ENCODE results near the gene TXNL4A. TPM values are rescaled to one million over a fixed set of nuclear protein-coding genes. Genes with fewer than 3 reads are reported as not detected.
A peak's percentile ranks its signal among the peaks of the same experiment; 100 is the strongest.

The TXNL4A gene
- total RNA-seq, 1 experiment from 2014 or later = 178 TPM

- Histone ChIP-seq H2AFZ (ENCODE audit: low read depth, low read length, poor library complexity, severe bottlenecking) (no peak overlapping the region), H3K4me1 (ENCODE audit: control insufficient read depth in 1 of 2, insufficient read depth in 2 of 2, low read length in 2 of 2) (peaks cover 42 to 73% of the 10 kb centered on the region in 2 experiments), H3K4me3 (replicated peaks in 1 of 2; ENCODE audit: low read depth in 1 of 2, low read length in 2 of 2) (peak overlapping the region; percentile 76 to 83), H3K4me2 (ENCODE audit: low read length) (peak overlapping the region; percentile 86), H3K27me3 (ENCODE audit: insufficient read depth, low read length) (no peaks in the 10 kb centered on the region), H4K20me1 (ENCODE audit: insufficient read depth) (no peaks in the 10 kb centered on the region; the same call in 1 of the 2 replicates), H3K27ac (ENCODE audit: low read depth, low read length) (peak overlapping the region; percentile 90), H3K9ac (ENCODE audit: low read length) (peak overlapping the region; percentile 92), H3K9me3 (ENCODE audit: control insufficient read depth in 1 of 2, insufficient read depth in 1 of 2, low read depth in 1 of 2, low read length in 2 of 2) (no peaks in the 10 kb centered on the region), H3K36me3 (ENCODE audit: control insufficient read depth in 1 of 2, insufficient read depth in 2 of 2, low read length in 2 of 2) (peaks cover 3 to 5% of the 10 kb centered on the region in 2 experiments; a peak in 1 of 4 replicates), H3K9me2 (ENCODE audit: insufficient read depth) (no peaks in the 10 kb centered on the region), H3K79me2 (ENCODE audit: insufficient read depth, low read length) (peaks cover 49% of the 10 kb centered on the region)
- ChIA-PET POLR2A (interaction anchor here (1.0 kb wide), 2 partner anchors 14 to 17 kb away, joined by 3 to 7 read pairs; partner anchors contain the start of gene SLC66A2), CTCF (no interaction called here), RAD21 (ENCODE audit: low non-redundant PET in 1 of 2, low total read pairs in 2 of 2, uncharacterized antibody in 2 of 2, unreplicated experiment in 2 of 2) (no interaction called here)
- TSS peak; percentile 75 for BruUV-seq (replicated peaks)
- intact Hi-C loops (cut with micrococcal nuclease) = loop anchor here (2.0 to 5.0 kb wide), 2 partner anchors 287 to 588 kb away; partner anchors contain the start of gene CTDP1
- ATAC-seq = peak; percentile 58
- DNase-seq (ENCODE audit: low read depth, low spot score) = no peak
- peak; percentile 39 for TF ChIP-seq ZFX (IDR thresholded peaks at IDR 0.05)
- TF ChIP-seq TCF7L2 (IDR thresholded peaks at IDR 0.05; ENCODE audit: borderline replicate concordance, extremely low read depth, insufficient read depth, insufficient read length) = peak; percentile 38
- no peak for TF ChIP-seq REST (IDR thresholded peaks at IDR 0.05; ENCODE audit: low read depth)
- peak; percentile 56 for TF ChIP-seq POLR2A (IDR thresholded peaks at IDR 0.05; ENCODE audit: borderline replicate concordance, extremely low read depth, insufficient read depth, insufficient read length)
These were observed 23.1 kb downstream of the TXNL4A start for GRCh38 chr18:79965119-79965902.
